ENCODE measurements around the gene FLG2. TPM values are rescaled to one million over a fixed set of nuclear protein-coding genes. Genes with fewer than 3 reads are reported as not detected.
"Not testable (repeated sequence)": the region's sequence is repeated elsewhere in the genome, so short reads cannot be mapped to it uniquely, and the experiment has no call there.

FLG2 gene
- total RNA-seq, 1 donor from 2014 or later: not detected

DNA sequence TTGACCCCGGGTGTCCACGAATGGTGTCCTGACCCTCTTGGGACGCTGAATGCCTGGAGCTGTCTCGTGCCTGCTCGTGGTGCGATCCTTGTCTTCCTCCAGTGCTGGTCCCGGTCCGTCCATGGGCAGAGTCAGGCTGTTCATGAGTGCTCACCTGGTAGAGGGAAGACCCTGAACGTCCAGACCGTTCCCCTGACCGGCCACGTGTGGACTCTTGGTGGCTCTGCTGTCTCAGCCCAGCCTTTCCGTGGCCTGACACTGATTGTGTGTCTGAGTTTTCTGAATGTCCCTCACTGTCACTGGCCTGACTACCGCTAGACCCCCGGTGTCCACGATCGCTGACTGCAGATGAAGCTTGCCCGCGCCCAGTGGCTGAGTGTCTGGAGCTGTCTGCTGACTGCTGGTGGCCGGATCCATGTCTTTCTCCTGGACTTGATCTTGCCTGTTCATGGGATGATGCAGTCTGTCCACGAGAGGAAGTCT, 46.4 kb downstream of the FLG2 start:
- DNase-seq (ENCODE audit: low read depth in 2 of 2): no peak

DNA sequence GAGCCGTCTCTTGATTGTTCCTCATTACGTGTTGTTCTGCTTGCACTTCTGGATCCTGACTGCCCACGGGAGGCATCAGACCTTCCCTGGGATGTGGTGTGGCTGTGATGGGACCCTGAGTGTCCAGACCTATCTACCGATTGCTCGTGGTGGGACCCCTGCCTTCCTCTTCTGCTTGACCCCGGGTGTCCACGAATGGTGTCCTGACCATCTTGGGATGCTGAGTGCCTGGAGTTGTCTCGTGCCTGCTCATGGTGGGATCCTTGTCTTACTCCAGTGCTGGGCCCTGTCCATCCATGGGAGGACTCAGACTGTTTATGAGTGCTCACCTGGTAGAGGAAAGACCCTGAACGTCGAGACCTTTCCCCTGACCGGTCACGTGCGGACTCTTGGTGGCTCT, 47.6 kb downstream of the FLG2 start:
- DNase-seq (ENCODE audit: low read depth in 2 of 2): not testable (repeated sequence)

GRCh38 chr1:152309955-152310354, 49.9 kb downstream of the FLG2 start:
- DNase-seq (ENCODE audit: low read depth in 2 of 2): no peak

DNA sequence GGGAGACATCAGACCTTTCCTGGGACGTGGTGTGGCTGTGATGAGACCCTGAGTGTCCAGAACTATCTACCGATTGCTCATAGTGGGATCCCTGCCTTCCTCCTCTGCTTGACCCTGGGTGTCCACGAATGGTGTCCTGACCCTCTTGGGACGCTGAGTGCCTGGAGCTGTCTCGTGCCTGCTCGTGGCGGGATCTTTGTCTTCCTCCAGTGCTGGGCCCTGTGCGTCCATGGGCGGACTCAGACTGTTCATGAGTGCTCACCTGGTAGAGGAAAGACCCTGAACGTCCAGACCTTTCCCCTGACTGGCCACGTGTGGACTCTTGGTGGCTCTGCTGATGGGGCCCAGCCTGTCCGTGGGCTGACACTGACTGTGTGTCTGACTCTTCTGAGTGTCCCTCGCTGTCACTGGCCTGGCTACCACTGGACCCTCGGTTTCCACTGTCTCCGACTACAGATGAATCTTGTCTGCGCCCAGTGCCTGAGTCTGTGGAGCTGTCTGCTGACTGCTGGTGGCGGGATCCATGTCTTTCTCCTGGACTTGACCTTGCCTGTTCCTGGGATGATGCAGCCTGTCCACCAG, 50.4 kb downstream of the FLG2 start:
- not testable (repeated sequence) for DNase-seq (ENCODE audit: low read depth in 2 of 2)

DNA sequence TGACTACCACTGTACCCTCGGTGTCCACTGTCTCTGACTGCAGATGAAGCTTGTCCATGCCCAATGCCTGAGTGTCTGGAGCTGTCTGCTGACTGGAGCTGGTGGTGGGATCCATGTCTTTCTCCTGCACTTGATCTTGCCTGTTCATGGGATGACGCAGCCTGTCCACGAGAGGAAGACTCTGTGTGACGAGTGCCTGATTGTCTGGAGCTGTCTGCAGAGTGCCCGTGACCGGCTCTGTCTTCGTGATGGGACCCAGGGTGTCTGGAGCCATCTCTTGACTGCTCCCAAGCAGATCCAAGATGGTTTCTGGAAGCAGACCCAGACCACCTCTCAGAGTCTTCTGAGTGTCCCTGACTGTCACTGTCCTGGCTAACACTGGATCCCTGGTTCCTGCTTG, 51.0 kb downstream of the FLG2 start:
- DNase-seq (ENCODE audit: low read depth in 2 of 2): not testable (repeated sequence)

DNA sequence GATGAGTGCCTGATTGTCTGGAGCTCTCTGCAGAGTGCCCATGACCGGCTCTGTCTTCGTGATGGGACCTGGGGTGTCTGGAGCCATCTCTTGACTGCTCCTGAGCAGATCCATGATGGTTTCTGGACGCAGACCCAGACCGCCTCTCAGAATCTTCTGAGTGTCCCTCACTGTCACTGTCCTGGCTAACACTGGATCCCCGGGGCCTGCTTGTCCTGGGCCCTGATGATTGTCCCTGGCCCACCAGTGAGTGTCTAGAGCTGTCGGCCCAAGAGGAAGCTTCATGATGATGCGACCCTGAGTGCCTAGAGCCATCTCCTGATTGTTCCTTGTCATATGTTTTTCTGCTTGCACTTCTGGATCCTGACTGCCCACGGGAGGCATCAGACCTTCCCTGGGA, 51.8 kb downstream of the FLG2 start:
- not testable (repeated sequence) for DNase-seq (ENCODE audit: low read depth in 2 of 2)

DNA sequence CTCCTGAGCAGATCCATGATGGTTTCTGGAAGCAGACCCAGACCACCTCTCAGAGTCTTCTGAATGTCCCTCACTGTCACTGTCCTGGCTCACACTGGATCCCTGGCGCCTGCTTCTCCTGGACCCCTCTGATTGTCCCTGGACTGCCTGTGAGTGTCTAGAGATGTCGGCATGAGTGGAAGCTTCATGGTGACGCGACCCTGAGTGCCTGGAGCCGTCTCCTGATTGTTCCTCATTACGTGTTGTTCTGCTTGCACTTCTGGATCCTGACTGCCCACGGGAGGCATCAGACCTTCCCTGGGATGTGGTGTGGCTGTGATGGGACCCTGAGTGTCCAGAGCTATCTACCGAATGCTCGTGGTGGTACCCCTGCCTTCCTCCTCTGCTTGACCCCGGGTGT, 53.7 kb downstream of the FLG2 start:
- DNase-seq (ENCODE audit: low read depth in 2 of 2): not testable (repeated sequence)

DNA sequence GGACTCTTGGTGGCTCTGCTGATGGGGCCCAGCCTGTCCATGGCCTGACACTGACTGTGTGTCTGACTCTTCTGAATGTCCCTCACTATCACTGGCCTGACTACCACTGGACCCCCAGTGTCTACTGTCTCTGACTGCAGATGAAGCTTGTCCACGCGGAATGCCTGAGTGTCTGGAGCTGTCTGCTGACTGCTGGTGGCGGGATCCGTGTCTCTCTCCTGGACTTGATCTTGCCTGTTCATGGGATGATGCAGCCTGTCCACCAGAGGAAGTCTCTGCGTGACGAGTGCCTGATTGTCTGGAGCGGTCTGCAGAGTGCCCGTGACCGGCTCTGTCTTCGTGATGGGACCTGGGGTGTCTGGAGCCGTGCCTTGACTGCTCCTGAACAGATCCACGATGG, 55.0 kb downstream of the FLG2 start:
- not testable (repeated sequence) for DNase-seq (ENCODE audit: low read depth in 2 of 2)

DNA sequence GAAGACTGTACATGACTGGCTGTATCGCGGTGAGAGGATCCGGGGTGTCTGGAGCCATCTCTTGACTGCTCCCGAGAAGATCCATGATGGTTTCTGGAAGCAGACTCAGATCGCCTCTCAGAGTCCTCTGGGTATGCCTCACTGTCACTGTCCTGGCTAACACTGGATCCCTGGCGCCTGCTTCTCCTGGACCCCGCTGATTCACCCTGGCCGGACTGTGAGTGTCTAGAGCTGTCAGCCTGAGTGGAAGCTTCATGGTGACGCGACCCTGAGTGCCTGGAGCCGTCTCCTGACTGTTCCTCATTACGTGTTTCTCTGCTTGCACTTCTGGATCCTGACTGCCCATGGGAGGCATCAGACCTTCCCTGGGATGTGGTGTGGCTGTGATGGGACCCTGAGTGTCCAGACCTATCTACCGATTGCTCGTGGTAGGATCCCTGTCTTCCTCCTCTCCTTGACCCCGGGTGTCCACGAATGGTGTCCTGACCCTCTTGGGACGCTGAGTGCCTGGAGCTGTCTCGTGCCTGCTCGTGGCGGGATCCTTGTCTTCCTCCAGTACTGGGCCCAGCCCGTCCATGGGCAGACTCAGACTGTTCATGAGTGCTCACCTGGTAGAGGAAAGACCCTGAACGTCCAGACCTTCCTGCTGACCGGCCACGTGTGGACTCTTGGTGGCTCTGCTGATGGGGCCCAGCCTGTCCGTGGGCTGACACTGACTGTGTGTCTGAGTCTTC, 56.5 kb downstream of the FLG2 start:
- not testable (repeated sequence) for DNase-seq (ENCODE audit: low read depth in 2 of 2)

Other genes starting within 250 kb of the FLG2 start
- under 0.01 and 0.20 TPM in 2 replicates for gene TCHH, start 244.6 kb downstream of the FLG2 start, total RNA-seq
- gene RPTN, start 200.8 kb downstream of the FLG2 start, total RNA-seq: not detected in 2 replicates
- not detected in 2 replicates for gene HRNR, start 135.8 kb downstream of the FLG2 start, total RNA-seq
- gene FLG, start 34.8 kb downstream of the FLG2 start, total RNA-seq: not detected in 2 replicates
- gene CRNN, start 54.3 kb upstream of the FLG2 start, total RNA-seq: not detected in 2 replicates
- not detected in 2 replicates for gene LCE5A, start 150.8 kb upstream of the FLG2 start, total RNA-seq
- gene CRCT1, start 154.5 kb upstream of the FLG2 start, total RNA-seq: not detected in 2 replicates
- gene LCE3E, start 206.8 kb upstream of the FLG2 start, total RNA-seq: not detected in 2 replicates
- gene LCE3D, start 220.5 kb upstream of the FLG2 start, total RNA-seq: not detected in 2 replicates
- not detected in 2 replicates for gene LCE3C, start 240.2 kb upstream of the FLG2 start, total RNA-seq